ENCODE results near the gene SLC49A3.

DNA sequence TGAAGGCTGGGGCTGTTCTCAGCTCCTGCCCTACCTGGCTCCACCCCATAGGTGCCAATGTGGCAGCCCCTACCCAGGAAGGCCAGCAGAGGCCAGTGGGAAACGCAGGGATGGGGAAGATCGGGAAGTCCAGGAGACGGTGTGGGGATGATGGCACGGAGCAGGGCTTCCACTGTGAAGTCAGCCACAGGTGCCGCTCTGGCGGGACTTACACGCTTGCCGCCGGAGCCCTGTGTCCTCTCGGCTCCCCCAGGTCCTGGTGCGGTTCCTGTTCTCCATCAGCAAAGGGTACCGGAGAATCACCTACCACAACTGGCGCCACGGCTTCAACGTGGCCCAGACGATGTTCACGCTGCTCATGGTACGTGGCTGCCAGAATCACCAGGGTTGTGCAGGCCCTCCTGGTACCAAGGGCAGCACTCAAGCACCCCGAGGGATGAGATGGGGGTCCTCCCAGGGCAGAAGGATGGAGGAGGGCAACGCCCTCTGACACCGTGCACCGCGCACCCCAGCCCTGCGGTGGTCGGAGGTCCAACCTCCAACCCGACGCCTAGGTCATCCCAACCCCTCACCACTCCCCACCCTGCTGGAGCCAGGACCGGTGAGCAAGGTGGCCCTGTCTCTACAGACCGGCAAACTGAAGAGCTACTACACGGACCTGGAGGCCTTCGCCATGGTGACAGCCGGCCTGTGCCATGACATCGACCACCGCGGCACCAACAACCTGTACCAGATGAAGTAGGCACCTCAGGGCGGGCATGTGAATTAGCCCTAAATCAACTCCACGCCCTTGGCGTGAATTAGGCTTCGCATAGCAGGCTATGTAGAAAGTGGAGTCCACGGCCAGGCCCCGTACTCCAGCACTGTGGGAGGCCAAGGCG, 26.8 kb downstream of the SLC49A3 start:
- TF ChIP-seq, protein P1, sequence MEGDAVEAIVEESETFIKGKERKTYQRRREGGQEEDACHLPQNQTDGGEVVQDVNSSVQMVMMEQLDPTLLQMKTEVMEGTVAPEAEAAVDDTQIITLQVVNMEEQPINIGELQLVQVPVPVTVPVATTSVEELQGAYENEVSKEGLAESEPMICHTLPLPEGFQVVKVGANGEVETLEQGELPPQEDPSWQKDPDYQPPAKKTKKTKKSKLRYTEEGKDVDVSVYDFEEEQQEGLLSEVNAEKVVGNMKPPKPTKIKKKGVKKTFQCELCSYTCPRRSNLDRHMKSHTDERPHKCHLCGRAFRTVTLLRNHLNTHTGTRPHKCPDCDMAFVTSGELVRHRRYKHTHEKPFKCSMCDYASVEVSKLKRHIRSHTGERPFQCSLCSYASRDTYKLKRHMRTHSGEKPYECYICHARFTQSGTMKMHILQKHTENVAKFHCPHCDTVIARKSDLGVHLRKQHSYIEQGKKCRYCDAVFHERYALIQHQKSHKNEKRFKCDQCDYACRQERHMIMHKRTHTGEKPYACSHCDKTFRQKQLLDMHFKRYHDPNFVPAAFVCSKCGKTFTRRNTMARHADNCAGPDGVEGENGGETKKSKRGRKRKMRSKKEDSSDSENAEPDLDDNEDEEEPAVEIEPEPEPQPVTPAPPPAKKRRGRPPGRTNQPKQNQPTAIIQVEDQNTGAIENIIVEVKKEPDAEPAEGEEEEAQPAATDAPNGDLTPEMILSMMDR (IDR thresholded peaks at IDR 0.05): no peak
- TF ChIP-seq POLR2A (IDR thresholded peaks at IDR 0.05): no peak
- no peak for TF ChIP-seq POLR2AphosphoS5 (IDR thresholded peaks at IDR 0.05)

All from stomach (tissue), 4 donors.